Urinary bladder (tissue), 4 donors: ENCODE data around the gene CATSPERZ. TPM values are rescaled to one million over a fixed set of nuclear protein-coding genes. Genes with fewer than 3 reads are reported as not detected.
"Not testable (repeated sequence)": the region's sequence is repeated elsewhere in the genome, so short reads cannot be mapped to it uniquely, and the experiment has no call there.

Source experiments
- DNase-seq: peaks from one replicate; pipeline ENCODE4 v3.0.0-alpha.2; 2015; ENCODE audit errors: extremely low spot score
- H3K27ac ChIP-seq: one replicate; pipeline ENCODE4 v1.5.1; 2013; ENCODE audit warnings: low read depth, mild to moderate bottlenecking, moderate library complexity
- H3K36me3 ChIP-seq: one replicate; pipeline ENCODE4 v1.6.1; 2013; ENCODE audit warnings: mild to moderate bottlenecking, moderate library complexity; ENCODE audit not compliant: insufficient read depth
- H3K4me1 ChIP-seq: one replicate; pipeline ENCODE4 v1.6.1; 2013; ENCODE audit warnings: mild to moderate bottlenecking, moderate library complexity; ENCODE audit not compliant: insufficient read depth
- H3K4me3 ChIP-seq: one replicate; pipeline ENCODE4 v1.5.1; 2013; ENCODE audit warnings: low read depth, low read length
- WGBS: extraction: QIAGEN DNeasy Blood & Tissue Kit; methylation state at CpG from one replicate; pipeline ENCODE4 v1.1.7; 2013; 5-methylcytosine and 5-hydroxymethylcytosine counted together
- polyA plus RNA-seq: library from polyadenylated mRNA; stranded (reverse); fragments of 200-250 nt; gene quantifications from one replicate; pipeline ENCODE4 v1.2.3, GENCODE V29; 2013
- total RNA-seq: library from RNA; depleted of rRNA; stranded (reverse); fragments of >200 nt; gene quantifications from one replicate; pipeline ENCODE4 v1.2.3, GENCODE V29; 2014
- donor health status: healthy with polysubstance abuse.
- donor health status: healthy.

CATSPERZ gene
- total and polyA plus RNA-seq, 2 donors = 0.29 TPM; not detected in 1

GRCh38 chr11:64312947-64313346 is 12.8 kb downstream of the CATSPERZ start:
- Histone ChIP-seq H3K27ac (no peak overlapping the region), H3K36me3 (no peaks in the 10 kb centered on the region), H3K4me3 (no peak overlapping the region), H3K4me1 (no peaks in the 10 kb centered on the region)
- no peak for DNase-seq
- 90% methylated on average over 10 of the region's 10 CpGs for WGBS

- WGBS = 66% methylated on average over 18 of the region's 18 CpGs
- Histone ChIP-seq H3K4me3 (no peak overlapping the region), H3K27ac (peak overlapping the region; percentile 55), H3K4me1 (no peaks in the 10 kb centered on the region), H3K36me3 (no peaks in the 10 kb centered on the region)
- no peak for DNase-seq
Observed at GRCh38 chr11:64313491-64314145, 13.5 kb downstream of the CATSPERZ start.

GRCh38 chr11:64314146-64314804 is 14.1 kb downstream of the CATSPERZ start:
- H3K4me3 ChIP-seq = no peak overlapping the region
- no peak for DNase-seq
- no peaks in the 10 kb centered on the region for H3K4me1 ChIP-seq
- H3K27ac ChIP-seq = peak overlapping the region; percentile 55
- WGBS = 76% methylated on average over 19 of the region's 19 CpGs
- no peaks in the 10 kb centered on the region for H3K36me3 ChIP-seq

- no peaks in the 10 kb centered on the region for H3K4me1 ChIP-seq
- WGBS = 87% methylated on average over 24 of the region's 24 CpGs
- DNase-seq = no peak
- no peaks in the 10 kb centered on the region for H3K36me3 ChIP-seq
- no peak overlapping the region for H3K27ac ChIP-seq
- no peak overlapping the region for H3K4me3 ChIP-seq
Observed at GRCh38 chr11:64314805-64315561, 14.8 kb downstream of the CATSPERZ start.

DNA sequence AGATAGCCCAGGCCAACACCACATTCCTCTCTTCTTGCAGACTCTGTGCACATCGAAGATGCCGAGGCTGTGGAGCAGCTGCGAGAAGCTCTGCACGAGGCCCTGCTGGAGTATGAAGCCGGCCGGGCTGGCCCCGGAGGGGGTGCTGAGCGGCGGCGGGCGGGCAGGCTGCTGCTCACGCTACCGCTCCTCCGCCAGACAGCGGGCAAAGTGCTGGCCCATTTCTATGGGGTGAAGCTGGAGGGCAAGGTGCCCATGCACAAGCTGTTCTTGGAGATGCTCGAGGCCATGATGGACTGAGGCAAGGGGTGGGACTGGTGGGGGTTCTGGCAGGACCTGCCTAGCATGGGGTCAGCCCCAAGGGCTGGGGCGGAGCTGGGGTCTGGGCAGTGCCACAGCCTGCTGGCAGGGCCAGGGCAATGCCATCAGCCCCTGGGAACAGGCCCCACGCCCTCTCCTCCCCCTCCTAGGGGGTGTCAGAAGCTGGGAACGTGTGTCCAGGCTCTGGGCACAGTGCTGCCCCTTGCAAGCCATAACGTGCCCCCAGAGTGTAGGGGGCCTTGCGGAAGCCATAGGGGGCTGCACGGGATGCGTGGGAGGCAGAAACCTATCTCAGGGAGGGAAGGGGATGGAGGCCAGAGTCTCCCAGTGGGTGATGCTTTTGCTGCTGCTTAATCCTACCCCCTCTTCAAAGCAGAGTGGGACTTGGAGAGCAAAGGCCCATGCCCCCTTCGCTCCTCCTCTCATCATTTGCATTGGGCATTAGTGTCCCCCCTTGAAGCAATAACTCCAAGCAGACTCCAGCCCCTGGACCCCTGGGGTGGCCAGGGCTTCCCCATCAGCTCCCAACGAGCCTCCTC is 15.7 kb downstream of the CATSPERZ start:
- DNase-seq, H3K36me3 ChIP-seq, H3K27ac ChIP-seq, H3K4me3 ChIP-seq, H3K4me1 ChIP-seq: not testable (repeated sequence)
- WGBS = 75% methylated on average over 25 of the region's 25 CpGs

DNA sequence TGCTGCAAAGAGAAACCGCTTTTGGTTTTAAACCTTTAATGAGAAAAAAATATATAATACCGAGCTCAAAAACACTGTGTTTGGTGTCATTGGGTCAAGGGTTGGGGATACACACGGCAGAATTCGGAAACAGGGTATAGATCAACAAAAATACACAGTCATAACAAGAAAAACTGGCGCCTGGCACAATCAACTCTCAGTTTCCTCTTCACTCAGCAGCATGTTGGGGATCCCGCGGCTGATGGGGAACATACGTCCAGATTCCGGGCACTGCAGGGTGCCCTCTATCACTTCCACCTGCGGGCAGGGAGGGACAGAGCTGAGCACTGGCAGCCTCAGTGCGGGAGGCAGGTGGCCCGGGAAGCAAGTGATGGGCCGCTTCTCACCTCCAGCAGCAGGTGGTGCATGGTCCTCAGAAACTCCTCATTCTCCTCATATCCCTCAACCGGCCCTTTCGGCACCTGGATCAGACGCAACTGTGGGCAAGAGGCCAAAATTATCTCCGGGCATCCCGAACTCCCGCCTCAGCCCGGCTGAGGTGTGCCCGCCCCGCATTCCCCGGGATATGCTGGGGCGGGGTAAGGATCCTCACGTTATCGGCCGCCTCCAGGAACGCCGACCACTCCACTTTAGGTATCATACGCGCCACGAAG is 16.6 kb downstream of the CATSPERZ start:
- Histone ChIP-seq H3K4me1 (no peaks in the 10 kb centered on the region), H3K27ac (peak overlapping the region; percentile 97), H3K36me3 (peaks cover 2% of the 10 kb centered on the region), H3K4me3 (peak overlapping the region; percentile 74)
- WGBS = 7% methylated on average over 32 of the region's 32 CpGs
- DNase-seq = no peak

- Histone ChIP-seq H3K36me3 (peaks cover 2% of the 10 kb centered on the region), H3K4me3 (peak within 1 kb of the TSS; percentile 74), H3K4me1 (no peaks in the 10 kb centered on the region), H3K27ac (peak within 1 kb of the TSS; percentile 97)
- WGBS = under 1% methylated on average over 43 of the region's 43 CpGs
- DNase-seq = peak; percentile 98
Observed at GRCh38 chr11:64317325-64317960, 17.3 kb downstream of the CATSPERZ start, which contains the start of gene TRMT112. TSS of gene TRMT112 (minus strand) at chr11:64317559. CDS start at chr11:64317526, 33 bp downstream.

GRCh38 chr11:64317961-64318765 is 18.0 kb downstream of the CATSPERZ start, which contains the start of gene PRDX5:
TSS of gene PRDX5 (plus strand) at chr11:64318121. CDS start at chr11:64318216, 95 bp downstream.
- H3K4me3 ChIP-seq = peak within 1 kb of the TSS; percentile 74
- peak; percentile 93 for DNase-seq
- WGBS = under 1% methylated on average over 61 of the region's 61 CpGs
- peaks cover 2% of the 10 kb centered on the region for H3K36me3 ChIP-seq
- H3K27ac ChIP-seq = peak within 1 kb of the TSS; percentile 97
- H3K4me1 ChIP-seq = no peaks in the 10 kb centered on the region

DNA sequence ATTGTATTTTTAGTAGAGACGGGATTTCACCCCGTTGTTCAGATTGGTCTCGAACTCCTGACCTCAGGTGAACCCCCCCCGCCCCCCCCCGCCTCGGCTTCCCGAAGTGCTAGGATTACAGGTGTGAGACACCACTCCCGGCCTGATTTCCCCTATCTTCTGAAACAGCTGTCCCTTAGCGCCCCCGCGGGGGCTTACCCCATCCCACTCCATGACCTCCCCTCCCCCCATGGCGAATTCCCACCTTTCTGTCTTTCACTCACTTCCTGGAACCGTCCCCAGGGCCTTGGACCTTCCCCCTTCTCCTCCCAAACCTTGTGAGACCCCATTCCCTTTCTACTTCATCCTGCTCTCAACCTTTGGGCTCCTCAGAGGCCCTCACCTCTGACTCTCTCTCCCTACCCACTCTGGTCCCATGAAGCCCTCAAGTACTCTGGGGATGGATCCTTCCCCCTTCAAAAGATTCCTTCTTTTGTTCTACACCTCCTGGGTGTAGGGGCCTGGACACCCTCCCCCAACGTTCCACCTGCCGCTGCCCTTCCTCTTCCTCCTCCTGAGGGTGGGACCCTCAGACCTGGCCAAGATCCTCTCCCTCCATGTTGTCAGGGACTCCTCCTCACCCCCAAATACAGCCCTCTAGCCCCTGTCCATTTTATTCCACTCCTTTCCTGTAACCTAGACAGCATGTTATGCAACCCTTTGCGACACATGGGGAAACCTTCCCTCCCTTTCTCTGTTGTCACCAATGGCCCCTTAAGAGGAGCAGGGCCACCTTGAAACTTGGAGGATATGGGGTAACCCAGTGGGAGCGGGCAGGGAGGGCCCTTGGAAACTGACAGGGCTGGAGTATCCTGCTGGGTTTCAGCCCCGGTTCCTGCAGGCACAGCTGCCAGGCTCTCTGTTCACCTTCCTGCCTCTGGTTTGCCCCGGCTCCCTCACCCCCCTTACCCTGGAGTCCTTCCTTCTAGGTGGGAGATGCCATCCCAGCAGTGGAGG is 18.9 kb downstream of the CATSPERZ start:
- Histone ChIP-seq H3K36me3 (peaks cover 2% of the 10 kb centered on the region), H3K27ac (peak overlapping the region; percentile 96), H3K4me3 (peak overlapping the region; percentile 74), H3K4me1 (no peaks in the 10 kb centered on the region)
- WGBS = 26% methylated on average over 19 of the region's 19 CpGs
- DNase-seq = no peak

DNA sequence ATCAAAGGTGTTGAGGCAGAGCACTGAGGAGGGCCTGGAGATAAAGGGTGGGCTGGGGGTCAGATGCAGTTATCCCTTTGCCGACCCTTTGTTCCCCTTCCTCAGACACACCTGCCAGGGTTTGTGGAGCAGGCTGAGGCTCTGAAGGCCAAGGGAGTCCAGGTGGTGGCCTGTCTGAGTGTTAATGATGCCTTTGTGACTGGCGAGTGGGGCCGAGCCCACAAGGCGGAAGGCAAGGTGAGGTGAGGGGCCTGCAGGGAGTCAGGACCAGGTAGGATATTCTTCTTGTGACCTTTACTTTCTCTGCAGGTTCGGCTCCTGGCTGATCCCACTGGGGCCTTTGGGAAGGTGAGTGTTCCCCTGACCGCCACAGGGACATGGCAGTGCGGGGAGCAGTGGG is 20.4 kb downstream of the CATSPERZ start:
- H3K4me3 ChIP-seq = no peak overlapping the region
- 94% methylated on average over 7 of the region's 7 CpGs for WGBS
- peak overlapping the region; percentile 49 for H3K27ac ChIP-seq
- peaks cover 2% of the 10 kb centered on the region for H3K36me3 ChIP-seq
- no peak for DNase-seq
- no peaks in the 10 kb centered on the region for H3K4me1 ChIP-seq

DNA sequence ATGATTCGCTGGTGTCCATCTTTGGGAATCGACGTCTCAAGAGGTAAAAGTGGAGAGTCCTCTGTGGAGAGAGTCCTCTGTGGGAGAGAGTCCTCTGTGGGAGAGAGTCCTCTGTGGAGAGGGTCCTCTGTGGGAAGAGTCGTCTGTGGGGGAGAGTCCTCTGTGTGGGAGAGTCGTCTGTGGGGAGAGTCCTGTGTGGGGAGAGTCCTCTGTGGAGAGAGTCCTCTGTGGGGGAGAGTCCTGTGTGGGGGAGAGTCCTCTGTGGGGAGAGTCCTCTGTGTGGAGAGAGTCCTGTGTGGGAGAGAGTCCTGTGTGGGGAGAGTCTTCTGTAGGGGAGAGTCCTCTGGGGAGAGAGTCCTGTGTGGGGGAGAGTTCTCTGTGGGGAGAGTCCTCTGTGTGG is 20.9 kb downstream of the CATSPERZ start:
- no peak for DNase-seq
- Histone ChIP-seq H3K27ac (peak overlapping the region; percentile 73), H3K4me1 (no peaks in the 10 kb centered on the region), H3K4me3 (no peak overlapping the region), H3K36me3 (peaks cover 2% of the 10 kb centered on the region)
- 85% methylated on average over 5 of the region's 5 CpGs for WGBS
